Measurements from ENCODE around the gene DRG2. TPM values are rescaled to one million over a fixed set of nuclear protein-coding genes. Genes with fewer than 3 reads are reported as not detected.

Gene DRG2
- total and polyA plus RNA-seq, 2 donors (not counting 3 experiments of a cell fraction or from before 2014, with no cell fraction given) = 50.2 to 60.4 TPM

GRCh38 chr17:18059283-18059682 lies 28.5 kb upstream of the DRG2 start:
- Histone ChIP-seq H3K9ac (replicated peaks; ENCODE audit: extremely low read depth, insufficient read depth, low read length) (no peak overlapping the region), H4K20me1 (replicated peaks; ENCODE audit: control insufficient read depth, extremely low read depth, insufficient read depth, low read length) (no peaks in the 10 kb centered on the region), H3K9me1 (replicated peaks; ENCODE audit: control insufficient read depth, extremely low read depth, insufficient read depth, low read length) (no peaks in the 10 kb centered on the region), H3K4me1 (ENCODE audit: control insufficient read depth, extremely low read depth, insufficient read depth, low read length) (peaks cover 4% of the 10 kb centered on the region), H3K79me2 (ENCODE audit: control insufficient read depth, insufficient read depth, low read length) (no peaks in the 10 kb centered on the region), H3K27ac (ENCODE audit: insufficient read depth, low read depth, low read length) (no peak overlapping the region), H3K27me3 (ENCODE audit: control insufficient read depth in 2 of 2, insufficient read depth in 2 of 2, low read length in 2 of 2) (no peaks in the 10 kb centered on the region), H3K36me3 (ENCODE audit: control insufficient read depth in 2 of 2, extremely low read depth in 1 of 2, insufficient read depth in 2 of 2, low read length in 2 of 2) (peaks cover 4 to 24% of the 10 kb centered on the region in 2 experiments), H3K4me3 (replicated peaks in 1 of 3; ENCODE audit: insufficient read depth in 1 of 3, low read depth in 1 of 3, low read length in 3 of 3) (no peak overlapping the region), H3K9me3 (replicated peaks; ENCODE audit: control insufficient read depth, insufficient read depth, low read length) (no peaks in the 10 kb centered on the region), H2AFZ (ENCODE audit: low read depth, low read length) (no peak overlapping the region), H3K4me2 (ENCODE audit: insufficient read depth, low read length) (no peak overlapping the region)
- intact Hi-C loops (cut with micrococcal nuclease) (no loop called here), dilution Hi-C loops (cut with MboI; ENCODE audit: extremely low pct_ligation_motif_present, low sequenced_read_pairs) (no loop called here)
- no peak for DNase-seq (ENCODE audit: low read depth, low spot score)
- TF ChIP-seq GATA2 (IDR thresholded peaks at IDR 0.05; ENCODE audit: insufficient read depth, insufficient read length, low read depth, low read length) = peak; percentile 20
- no peak for TF ChIP-seq MYC (IDR thresholded peaks at IDR 0.05; ENCODE audit: low read depth, low read length)
- ChIA-PET CTCF (interaction anchor here (0.6 to 1.6 kb wide), 5 partner anchors 9 to 26 kb away, joined by 3 to 4 read pairs (median 3); no protein-coding TSS in a partner anchor), POLR2A (interaction anchor here (0.7 kb wide), 1 partner anchor 59 kb away, joined by 7 read pairs; no protein-coding TSS in a partner anchor)
- BruUV-seq (replicated peaks) = no TSS peak
- no peak for FAIRE-seq

GRCh38 chr17:18064053-18064452 lies 23.7 kb upstream of the DRG2 start:
- Histone ChIP-seq H3K79me2 (ENCODE audit: control insufficient read depth, insufficient read depth, low read length) (no peaks in the 10 kb centered on the region), H3K9ac (replicated peaks; ENCODE audit: extremely low read depth, insufficient read depth, low read length) (no peak overlapping the region), H2AFZ (ENCODE audit: low read depth, low read length) (no peak overlapping the region), H3K4me3 (replicated peaks in 1 of 3; ENCODE audit: insufficient read depth in 1 of 3, low read depth in 1 of 3, low read length in 3 of 3) (no peak overlapping the region), H3K9me1 (replicated peaks; ENCODE audit: control insufficient read depth, extremely low read depth, insufficient read depth, low read length) (no peaks in the 10 kb centered on the region), H3K27me3 (ENCODE audit: control insufficient read depth in 2 of 2, insufficient read depth in 2 of 2, low read length in 2 of 2) (no peaks in the 10 kb centered on the region), H3K36me3 (ENCODE audit: control insufficient read depth in 2 of 2, extremely low read depth in 1 of 2, insufficient read depth in 2 of 2, low read length in 2 of 2) (peaks cover 0 to 22% of the 10 kb centered on the region in 2 experiments), H3K4me1 (ENCODE audit: control insufficient read depth, extremely low read depth, insufficient read depth, low read length) (peaks cover 3% of the 10 kb centered on the region), H4K20me1 (replicated peaks; ENCODE audit: control insufficient read depth, extremely low read depth, insufficient read depth, low read length) (no peaks in the 10 kb centered on the region), H3K9me3 (replicated peaks; ENCODE audit: control insufficient read depth, insufficient read depth, low read length) (no peaks in the 10 kb centered on the region), H3K4me2 (ENCODE audit: insufficient read depth, low read length) (no peak overlapping the region), H3K27ac (ENCODE audit: insufficient read depth, low read depth, low read length) (no peak overlapping the region)
- ChIA-PET POLR2A (no interaction called here), CTCF (no interaction called here)
- TF ChIP-seq POLR2A (IDR thresholded peaks at IDR 0.05; ENCODE audit: low read depth, low read length) = no peak
- TF ChIP-seq CTCF (IDR thresholded peaks at IDR 0.05; ENCODE audit: extremely low read depth in 1 of 2, insufficient read depth in 1 of 2, low read depth in 1 of 2, low read length in 2 of 2) = no peak
- FAIRE-seq (no peak), DNase-seq (ENCODE audit: low read depth, low spot score) (no peak)
- intact Hi-C loops (cut with micrococcal nuclease) = no loop called here
- dilution Hi-C loops (cut with MboI; ENCODE audit: extremely low pct_ligation_motif_present, low sequenced_read_pairs) = no loop called here
- BruUV-seq (replicated peaks) = no TSS peak
